H1 (cell line): Measurements from ENCODE around the gene PTEN. TPM values are rescaled to one million over a fixed set of nuclear protein-coding genes. Genes with fewer than 3 reads are reported as not detected.

ENCODE experiments used
- CTCF ChIA-PET: fragments of 300-600 bp; sonication (Branson Sonifier 250); formaldehyde crosslinking; loops from one replicate; lab custom pipeline; 2021; ENCODE audit not compliant: partially characterized antibody; lab: Charles Lee
- POLR2A ChIA-PET: fragments of 300-600 bp; sonication (Branson Sonifier 250); formaldehyde crosslinking; loops from one replicate; lab custom pipeline; 2021; ENCODE audit warnings: inconsistent platforms; ENCODE audit not compliant: partially characterized antibody; lab: Charles Lee
- DNase-seq, 2 experiments: peaks; one replicate each; pipeline versions ENCODE4 v3.0.0 to v3.0.0-alpha.2; 2010 to 2022; ENCODE audit warnings: low spot score in 2 of 2, low read depth in 1 of 2, mixed read lengths in 1 of 2
- FAIRE-seq: peaks from 2 replicates; lab custom pipeline; 2011; peaks lifted over from hg19 to GRCh38; lab: Jason Lieb, UNC
- H2AFZ ChIP-seq: 2 replicates; pipeline ENCODE4 v1.8.1; 2012; ENCODE audit warnings: low read length, inconsistent platforms
- H2AK5ac ChIP-seq: 2 replicates; pipeline ENCODE4 v1.6.1; 2013; ENCODE audit warnings: low read depth, low read length
- H2BK120ac ChIP-seq: replicated peaks from 2 replicates; pipeline ENCODE3; 2013; ENCODE audit warnings: low read depth, low read length, inconsistent platforms
- H2BK12ac ChIP-seq: 2 replicates; pipeline ENCODE4 v1.6.1; 2013; ENCODE audit warnings: low read depth, low read length
- H2BK15ac ChIP-seq: 2 replicates; pipeline ENCODE4 v1.6.1; 2013; ENCODE audit warnings: low read length
- H2BK20ac ChIP-seq: 2 replicates; pipeline ENCODE4 v1.6.1; 2013; ENCODE audit warnings: low read length
- H2BK5ac ChIP-seq: 2 replicates; pipeline ENCODE4 v1.6.1; 2013; ENCODE audit warnings: low read depth, low read length
- H3K14ac ChIP-seq: 2 replicates; pipeline ENCODE4 v1.6.1; 2013; ENCODE audit warnings: inconsistent platforms; ENCODE audit not compliant: insufficient read length
- H3K18ac ChIP-seq: 2 replicates; pipeline ENCODE4 v1.6.1; 2013; ENCODE audit warnings: low read length; ENCODE audit errors: extremely low read depth
- H3K23ac ChIP-seq: 2 replicates; pipeline ENCODE4 v1.6.1; 2013; ENCODE audit warnings: inconsistent platforms; ENCODE audit not compliant: insufficient read length
- H3K23me2 ChIP-seq: 2 replicates; pipeline ENCODE4 v1.6.1; 2013; ENCODE audit warnings: low read depth, low read length
- H3K27ac ChIP-seq: 2 replicates; pipeline ENCODE4 v1.6.1; 2011; ENCODE audit warnings: low read depth, low read length, inconsistent platforms
- H3K27me3 ChIP-seq, 4 experiments: replicated peaks in 1 of 4; 1 replicate in 1 of 4; 2 replicates in 3 of 4; pipeline versions ENCODE4 v1.6.1 to v1.8.1; 2011 to 2013; ENCODE audit warnings: low read length in 3 of 4, mild to moderate bottlenecking in 3 of 4, inconsistent platforms in 2 of 4, mixed read lengths in 2 of 4, moderate library complexity in 1 of 4; ENCODE audit not compliant: control insufficient read depth in 3 of 4, insufficient read depth in 3 of 4; ENCODE audit errors: extremely low read depth in 1 of 4
- H3K36me3 ChIP-seq, 4 experiments: 2 replicates each; pipeline versions ENCODE4 v1.6.1 to v1.8.1; 2011 to 2013; ENCODE audit warnings: mild to moderate bottlenecking in 4 of 4, low read length in 3 of 4, moderate library complexity in 2 of 4, control low read depth in 1 of 4, inconsistent platforms in 1 of 4; ENCODE audit not compliant: insufficient read depth in 4 of 4, control insufficient read depth in 2 of 4
- H3K4ac ChIP-seq: replicated peaks from 2 replicates; pipeline ENCODE3; 2013; ENCODE audit warnings: low read length, low read depth, mixed read lengths, inconsistent platforms; ENCODE audit not compliant: insufficient read length
- H3K4me1 ChIP-seq, 4 experiments: replicated peaks in 1 of 4; 1 replicate in 1 of 4; 2 replicates in 3 of 4; pipeline versions ENCODE4 v1.6.1 to v1.8.1; 2011 to 2013; ENCODE audit warnings: low read length in 3 of 4, inconsistent platforms in 2 of 4, mixed read lengths in 1 of 4; ENCODE audit not compliant: insufficient read depth in 4 of 4, control insufficient read depth in 3 of 4
- H3K4me2 ChIP-seq, 2 experiments: 2 replicates each; pipeline versions ENCODE4 v1.6.1 to v1.8.1; 2011 to 2013; ENCODE audit warnings: low read depth in 2 of 2, low read length in 2 of 2, control low read depth in 1 of 2, inconsistent platforms in 1 of 2, mild to moderate bottlenecking in 1 of 2; ENCODE audit not compliant: insufficient read depth in 1 of 2
- H3K4me3 ChIP-seq, 4 experiments: fragments of 200-600, 300-600 bp in 1 of 4; sonication (generic), shearing (Covaris generic), sonication (Bioruptor Twin) in 1 of 4; 2 replicates each; pipeline versions ENCODE4 v1.5.1 to v1.8.1; 2011 to 2016; ENCODE audit warnings: low read length in 4 of 4, low read depth in 3 of 4, control low read depth in 2 of 4, inconsistent platforms in 2 of 4, mild to moderate bottlenecking in 2 of 4, mixed read lengths in 1 of 4, moderate library complexity in 1 of 4; ENCODE audit not compliant: insufficient read depth in 2 of 4; ENCODE audit errors: extremely low read depth in 1 of 4
- H3K56ac ChIP-seq: replicated peaks from 2 replicates; pipeline ENCODE3; 2013; ENCODE audit warnings: low read depth, mild to moderate bottlenecking, mixed read lengths, low read length, inconsistent platforms; ENCODE audit not compliant: insufficient read length
- H3K79me1 ChIP-seq: 2 replicates; pipeline ENCODE4 v1.6.1; 2013; ENCODE audit warnings: low read depth, low read length, control low read depth
- H3K79me2 ChIP-seq, 2 experiments: 2 replicates each; pipeline versions ENCODE4 v1.6.1 to v1.8.1; 2012 to 2013; ENCODE audit warnings: low read length in 2 of 2, mild to moderate bottlenecking in 2 of 2, inconsistent platforms in 1 of 2; ENCODE audit not compliant: insufficient read depth in 2 of 2, control insufficient read depth in 1 of 2
- H3K9ac ChIP-seq, 4 experiments: replicated peaks in 1 of 4; 1 replicate in 1 of 4; 2 replicates in 3 of 4; pipeline versions ENCODE4 v1.6.1 to v1.8.1; 2011 to 2013; ENCODE audit warnings: low read depth in 3 of 4, low read length in 3 of 4, control low read depth in 2 of 4, mild to moderate bottlenecking in 2 of 4, moderate library complexity in 2 of 4, inconsistent platforms in 1 of 4; ENCODE audit errors: extremely low read depth in 1 of 4
- H3K9me3 ChIP-seq, 2 experiments: 2 replicates each; pipeline versions ENCODE4 v1.6.1 to v1.8.1; 2012 to 2013; ENCODE audit warnings: mild to moderate bottlenecking in 2 of 2, moderate library complexity in 2 of 2, control low read depth in 1 of 2, inconsistent platforms in 1 of 2, low read depth in 1 of 2, low read length in 1 of 2, mixed read lengths in 1 of 2; ENCODE audit not compliant: insufficient read depth in 2 of 2
- H4K20me1 ChIP-seq, 2 experiments: replicated peaks in 1 of 2; 2 replicates each; pipeline versions ENCODE3 to v1.8.1; 2011 to 2013; ENCODE audit warnings: inconsistent platforms in 2 of 2, low read length in 2 of 2, mild to moderate bottlenecking in 1 of 2; ENCODE audit not compliant: insufficient read depth in 2 of 2, control insufficient read depth in 1 of 2
- H4K5ac ChIP-seq: 2 replicates; pipeline ENCODE4 v1.6.1; 2013; ENCODE audit warnings: low read length, low read depth, mixed read lengths, inconsistent platforms; ENCODE audit not compliant: insufficient read length
- H4K8ac ChIP-seq: 2 replicates; pipeline ENCODE4 v1.8.0; 2013; ENCODE audit warnings: mild to moderate bottlenecking, moderate library complexity, low read length, inconsistent platforms; ENCODE audit not compliant: insufficient read depth; ENCODE audit errors: extremely low read depth
- H4K91ac ChIP-seq: replicated peaks from 2 replicates; pipeline ENCODE3; 2013; ENCODE audit warnings: low read length, mixed read lengths, inconsistent platforms; ENCODE audit not compliant: insufficient read length
- JUN ChIP-seq: IDR thresholded peaks from 2 replicates; pipeline ENCODE4 v1.6.1; 2011; ENCODE audit warnings: low read depth, mild to moderate bottlenecking, improper control_type of control experiment, low read length
- KDM1A ChIP-seq: fragments of 200-600, 300-600 bp; sonication (generic); IDR thresholded peaks from 2 replicates; pipeline ENCODE4 v1.7.1; 2016; ENCODE audit warnings: mild to moderate bottlenecking, low read length, borderline replicate concordance
- WGBS, 2 experiments: shearing (Covaris generic) in 1 of 2; methylation state at CpG; one replicate each; pipeline versions ENCODE4 v1.1.6 to v1.1.7; 2013 to 2015; ENCODE audit warnings: low lambda C conversion rate in 2 of 2, mixed read lengths in 2 of 2, inconsistent platforms in 1 of 2, low coverage in 1 of 2, missing lambda C conversion rate in 1 of 2; ENCODE audit not compliant: insufficient replicate concordance in 2 of 2, insufficient coverage in 1 of 2, insufficient read length in 1 of 2; ENCODE audit errors: extremely low coverage in 1 of 2, missing lambda C conversion rate in 1 of 2; 5-methylcytosine and 5-hydroxymethylcytosine counted together
- polyA plus RNA-seq, 7 experiments: library from polyadenylated mRNA; depleted of rRNA in 3 of 7; stranded (reverse) in 5 of 7; unstranded in 2 of 7; fragments of >200 nt in 5 of 7; fragments of 200-250 nt in 2 of 7; gene quantifications; 1 replicate in 5 of 7; 2 replicates in 1 of 7; 4 replicates in 1 of 7; pipeline versions ENCODE4 v1.2.1 to v1.2.3, GENCODE V29; 2011 to 2013; ENCODE audit warnings: missing spikeins in 2 of 7, mixed read lengths in 2 of 7
- total RNA-seq: library from RNA; stranded (reverse); fragmentation: NEBNext Ultra II Directional; extraction: Animal tissue kit (Norgen Biotek cat#: 25700); gene quantifications from 2 replicates; pipeline ENCODE4 v1.2.1, GENCODE V29; 2021

The PTEN gene
- total and polyA plus RNA-seq, 2 of the 8 experiments (the other 6 are each of a cell fraction or from before 2014, with no cell fraction given), result 6.3 to 48.7 TPM

GRCh38 chr10:87887548-87888289 is 24.3 kb downstream of the PTEN start:
- no peak overlapping the region for H3K27ac ChIP-seq
- H3K14ac ChIP-seq, result no peak overlapping the region
- no peak for FAIRE-seq
- no peak overlapping the region for H3K56ac ChIP-seq
- no peak overlapping the region for H2BK20ac ChIP-seq
- H3K4me1 ChIP-seq, result no peaks in the 10 kb centered on the region
- no peak overlapping the region for H2AFZ ChIP-seq
- no peak overlapping the region for H4K8ac ChIP-seq
- H3K4me3 ChIP-seq, result no peak overlapping the region
- H3K23me2 ChIP-seq, result no peaks in the 10 kb centered on the region; the same call in 1 of the 2 replicates
- H3K79me2 ChIP-seq, result peaks cover 0 to 87% of the 10 kb centered on the region in 2 experiments; a peak in 3 of 4 replicates
- H3K18ac ChIP-seq, result no peak overlapping the region
- no peak overlapping the region for H3K4me2 ChIP-seq
- no peak overlapping the region for H2BK15ac ChIP-seq
- H3K36me3 ChIP-seq, result peaks cover 0 to 31% (median 10%) of the 10 kb centered on the region in 4 experiments; a peak in 4 of 8 replicates
- WGBS, 2 experiments, result 91% methylated on average over 2 of the region's 2 CpGs; no CpG with 5 or more reads in 1 of the 2 experiments
- peaks cover 9 to 17% of the 10 kb centered on the region in 2 experiments; a peak in 2 of 4 replicates for H3K9me3 ChIP-seq
- no peak overlapping the region for H2AK5ac ChIP-seq
- DNase-seq, result no peak
- no peak overlapping the region for H3K9ac ChIP-seq
- H3K27me3 ChIP-seq, result no peaks in the 10 kb centered on the region
- H2BK5ac ChIP-seq, result no peak overlapping the region
- ChIA-PET POLR2A (interaction anchor here (0.5 to 0.6 kb wide), 3 partner anchors 21 to 308 kb away, joined by 3 read pairs; no protein-coding TSS in a partner anchor), CTCF (interaction anchor here (1.6 kb wide), 1 partner anchor 15 kb away, joined by 3 read pairs; no protein-coding TSS in a partner anchor)
- H4K5ac ChIP-seq, result no peak overlapping the region
- no peak overlapping the region for H2BK12ac ChIP-seq
- peaks cover 5% of the 10 kb centered on the region for H3K79me1 ChIP-seq
- H4K20me1 ChIP-seq, result peaks cover 0 to 2% of the 10 kb centered on the region in 2 experiments
- H3K23ac ChIP-seq, result no peak overlapping the region
- no peak overlapping the region for H2BK120ac ChIP-seq
- no peak overlapping the region for H3K4ac ChIP-seq
- no peak overlapping the region for H4K91ac ChIP-seq
- no peak for TF ChIP-seq JUN
- no peak for TF ChIP-seq KDM1A
